ENCODE data around the gene LDLRAD1. TPM values are rescaled to one million over a fixed set of nuclear protein-coding genes. Genes with fewer than 3 reads are reported as not detected.
A peak's percentile ranks its signal among the peaks of the same experiment; 100 is the strongest.
"Not testable (repeated sequence)": the region's sequence is repeated elsewhere in the genome, so short reads cannot be mapped to it uniquely, and the experiment has no call there.

Gene LDLRAD1
- not detected in 2 replicates for total RNA-seq (2014; rRNA removed; shearing (Covaris generic))

- DNase-seq (ENCODE audit: low read depth), result no peak
Measured at GRCh38 chr1:54017979-54018378, at the start of gene LDLRAD1. Gene LDLRAD1 (minus strand): TSS chr1:54018186. CDS start chr1:54018112, 74 bp downstream.

- DNase-seq (ENCODE audit: low read depth), result no peak
Measured at GRCh38 chr1:54064299-54064698, 46.3 kb upstream of the LDLRAD1 start.

DNA sequence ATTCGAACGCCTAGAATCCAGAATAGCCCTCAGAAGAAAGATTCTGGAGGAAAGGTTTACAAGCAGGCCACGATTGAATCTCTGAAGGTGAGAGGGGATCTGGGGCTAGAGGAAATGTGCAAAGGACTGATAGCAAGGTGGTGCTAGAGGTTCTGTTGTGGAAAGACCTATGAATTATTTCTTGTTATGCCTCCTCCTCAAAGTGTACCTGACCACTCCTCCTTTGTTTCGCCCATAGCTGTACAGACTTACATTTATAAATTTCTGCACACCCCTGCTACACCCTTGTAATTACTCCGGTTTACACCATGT lies 36.4 kb upstream of the LDLRAD1 start:
- peak; percentile 4 for DNase-seq (ENCODE audit: low read depth)

- DNase-seq (ENCODE audit: low read depth), result peak; percentile 35
Measured at GRCh38 chr1:54053745-54054437, 35.9 kb upstream of the LDLRAD1 start.

- DNase-seq (ENCODE audit: low read depth), result peak; percentile 100
Measured at GRCh38 chr1:54052934-54053744, 35.2 kb upstream of the LDLRAD1 start, which contains the start of the genes TCEANC2 and TMEM59. Gene TCEANC2 (plus strand): TSS chr1:54053608. CDS start chr1:54054423, 815 bp downstream. Gene TMEM59 (minus strand): TSS chr1:54053204. CDS start chr1:54053188, 16 bp downstream.

GRCh38 chr1:54052431-54052933 lies 34.5 kb upstream of the LDLRAD1 start:
- DNase-seq (ENCODE audit: low read depth), result peak; percentile 75

- peak; percentile 28 for DNase-seq (ENCODE audit: low read depth)
Measured at GRCh38 chr1:54051933-54052430, 34.0 kb upstream of the LDLRAD1 start.

- DNase-seq (ENCODE audit: low read depth), result not testable (repeated sequence)
Measured at GRCh38 chr1:54050435-54050834, 32.4 kb upstream of the LDLRAD1 start.

DNA sequence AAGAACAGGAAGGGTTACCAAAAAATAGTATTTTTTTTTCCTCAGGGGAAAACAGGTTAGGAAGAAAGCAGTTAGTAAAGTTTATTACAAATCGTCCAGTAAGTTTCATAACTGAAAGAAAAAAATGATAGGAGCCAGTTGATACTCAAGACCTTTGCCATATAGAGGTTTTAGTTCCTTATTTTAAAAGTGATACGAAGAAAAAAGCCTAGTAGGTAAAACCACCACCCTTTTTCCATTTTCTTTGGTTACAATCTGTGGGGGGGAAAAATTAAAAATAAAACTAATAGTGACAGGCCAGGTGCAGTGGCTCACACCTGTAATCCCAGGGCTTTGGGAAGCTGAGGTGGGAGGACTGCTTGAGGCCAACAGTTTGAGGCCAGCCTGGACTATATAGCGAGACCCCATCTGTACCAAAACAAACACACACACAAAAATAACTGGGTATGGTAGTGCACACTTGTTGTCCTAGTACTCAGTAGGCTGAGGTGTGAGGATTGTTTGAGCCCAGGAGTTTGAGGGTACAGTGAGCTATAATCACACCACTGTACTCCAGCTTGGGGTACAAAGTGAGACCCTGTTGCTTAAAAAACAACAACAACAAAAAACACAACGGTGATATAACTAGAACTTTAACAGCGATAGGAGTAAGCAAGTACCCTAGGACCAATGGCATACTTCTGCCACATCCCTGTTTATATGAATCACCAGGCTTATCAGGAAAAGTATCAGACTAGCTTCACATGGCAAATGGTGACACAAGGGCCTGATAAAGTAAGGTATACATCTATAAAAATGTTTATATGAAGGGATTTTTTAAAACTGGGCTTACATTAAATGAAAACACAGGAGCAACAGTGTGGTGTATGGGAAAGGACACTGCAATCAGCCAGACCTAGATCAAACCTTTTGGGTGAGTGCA lies 29.7 kb upstream of the LDLRAD1 start:
- peak; percentile 35 for DNase-seq (ENCODE audit: low read depth)

DNA sequence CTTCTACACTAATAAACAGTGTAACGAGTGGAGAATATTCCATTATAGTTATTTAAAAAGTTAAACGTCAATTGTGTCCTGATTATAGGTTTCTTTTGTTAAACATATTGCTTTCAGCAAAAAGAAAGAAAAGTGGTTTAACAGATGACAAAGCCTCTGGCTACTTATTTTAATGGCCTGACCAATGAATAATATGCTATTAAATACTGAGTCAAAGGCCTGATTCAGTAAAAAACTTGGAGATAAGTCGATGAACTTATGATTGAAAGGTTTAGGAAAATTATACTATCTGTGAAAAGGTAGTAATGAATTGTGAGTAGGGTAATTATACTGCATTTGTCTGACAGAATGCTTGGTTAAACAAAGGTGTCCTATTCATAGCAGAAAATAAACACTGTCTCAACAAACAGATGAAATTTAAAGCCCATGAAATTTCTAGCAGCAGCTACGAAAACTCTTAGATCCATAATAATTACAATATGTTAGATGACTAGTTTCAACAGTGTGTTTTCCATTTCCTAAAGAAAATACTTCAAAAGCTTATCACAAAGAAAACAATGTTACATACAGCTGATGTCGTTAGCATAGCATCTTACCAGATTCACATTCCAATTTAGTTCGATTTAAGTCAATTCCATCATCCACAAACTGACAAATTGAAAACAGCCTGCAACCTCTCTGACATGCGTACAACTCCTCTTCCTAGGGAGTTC lies 28.8 kb upstream of the LDLRAD1 start:
- DNase-seq (ENCODE audit: low read depth), result no peak

GRCh38 chr1:54045496-54045895 lies 27.5 kb upstream of the LDLRAD1 start:
- DNase-seq (ENCODE audit: low read depth), result no peak

GRCh38 chr1:54041806-54042205 lies 23.8 kb upstream of the LDLRAD1 start:
- DNase-seq (ENCODE audit: low read depth), result no peak

- DNase-seq (ENCODE audit: low read depth), result no peak
Measured at GRCh38 chr1:54037476-54037875, 19.5 kb upstream of the LDLRAD1 start.

- no peak for DNase-seq (ENCODE audit: low read depth)
Measured at GRCh38 chr1:54028306-54029251, 10.6 kb upstream of the LDLRAD1 start.

DNA sequence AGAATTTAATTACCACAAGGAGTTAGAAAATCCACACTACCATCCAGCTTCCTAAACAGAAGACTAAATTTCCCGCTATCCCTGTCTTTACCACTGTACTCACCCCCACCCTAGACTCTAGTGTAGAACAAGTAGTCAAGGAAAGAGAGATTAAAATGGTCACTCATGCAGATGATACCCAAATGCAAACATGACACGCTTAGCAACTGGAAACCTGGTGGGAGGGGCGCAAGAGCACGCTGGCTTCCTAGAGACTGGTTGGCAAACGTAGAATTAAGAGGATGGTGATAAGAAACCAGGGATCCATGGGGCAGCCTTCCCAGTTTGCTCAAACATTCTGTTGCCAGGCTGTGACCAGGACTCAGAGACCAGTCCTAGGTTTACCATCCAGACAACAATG lies 9.9 kb upstream of the LDLRAD1 start:
- no peak for DNase-seq (ENCODE audit: low read depth)

DNA sequence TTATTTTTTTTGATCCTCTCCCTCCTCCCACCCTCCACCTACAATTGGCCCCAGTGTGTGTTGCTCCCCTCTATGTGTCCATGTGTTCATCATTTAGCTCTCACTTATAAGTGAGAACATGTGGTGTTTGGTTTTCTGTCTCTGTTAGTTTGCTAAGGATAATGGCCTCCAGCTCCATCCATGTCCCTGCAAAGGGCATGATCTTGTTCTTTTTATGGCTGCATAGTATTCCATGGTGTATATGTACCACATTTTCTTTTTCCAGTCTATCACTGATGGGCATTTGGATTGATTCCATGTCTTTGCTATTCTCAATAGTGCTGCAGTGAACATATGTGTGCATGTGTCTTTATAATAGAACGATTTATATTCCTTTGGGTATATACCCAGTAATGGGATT lies 6.8 kb upstream of the LDLRAD1 start:
- not testable (repeated sequence) for DNase-seq (ENCODE audit: low read depth)

GRCh38 chr1:54024358-54024757 lies 6.4 kb upstream of the LDLRAD1 start:
- no peak for DNase-seq (ENCODE audit: low read depth)

GRCh38 chr1:54019562-54020176 lies 1.7 kb upstream of the LDLRAD1 start:
- DNase-seq (ENCODE audit: low read depth), result not testable (repeated sequence)

GRCh38 chr1:54018635-54019034 lies 649 bp upstream of the LDLRAD1 start:
- DNase-seq (ENCODE audit: low read depth), result no peak
